ENCODE measurements around the gene ABCA1.

The ABCA1 gene

DNA sequence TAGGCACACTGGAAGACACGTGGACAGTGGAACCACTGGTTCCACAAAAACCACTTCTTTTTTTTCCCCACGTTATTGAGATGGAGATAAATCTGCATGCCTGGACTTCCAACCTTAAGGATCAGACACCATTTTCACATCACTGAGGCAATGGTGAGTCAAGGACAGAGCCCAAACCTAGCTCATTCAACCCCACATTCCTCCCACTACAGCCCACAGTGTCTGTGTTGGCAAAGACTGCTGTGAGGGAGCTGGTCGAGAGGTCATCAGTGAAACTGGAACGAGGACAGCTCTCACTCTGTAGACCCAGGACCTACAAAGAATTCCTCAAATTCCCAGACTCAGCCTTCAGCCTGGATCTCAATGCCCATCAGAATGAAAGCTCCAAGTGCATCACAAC is 74.8 kb downstream of the ABCA1 start:
- TF ChIP-seq, protein P1, sequence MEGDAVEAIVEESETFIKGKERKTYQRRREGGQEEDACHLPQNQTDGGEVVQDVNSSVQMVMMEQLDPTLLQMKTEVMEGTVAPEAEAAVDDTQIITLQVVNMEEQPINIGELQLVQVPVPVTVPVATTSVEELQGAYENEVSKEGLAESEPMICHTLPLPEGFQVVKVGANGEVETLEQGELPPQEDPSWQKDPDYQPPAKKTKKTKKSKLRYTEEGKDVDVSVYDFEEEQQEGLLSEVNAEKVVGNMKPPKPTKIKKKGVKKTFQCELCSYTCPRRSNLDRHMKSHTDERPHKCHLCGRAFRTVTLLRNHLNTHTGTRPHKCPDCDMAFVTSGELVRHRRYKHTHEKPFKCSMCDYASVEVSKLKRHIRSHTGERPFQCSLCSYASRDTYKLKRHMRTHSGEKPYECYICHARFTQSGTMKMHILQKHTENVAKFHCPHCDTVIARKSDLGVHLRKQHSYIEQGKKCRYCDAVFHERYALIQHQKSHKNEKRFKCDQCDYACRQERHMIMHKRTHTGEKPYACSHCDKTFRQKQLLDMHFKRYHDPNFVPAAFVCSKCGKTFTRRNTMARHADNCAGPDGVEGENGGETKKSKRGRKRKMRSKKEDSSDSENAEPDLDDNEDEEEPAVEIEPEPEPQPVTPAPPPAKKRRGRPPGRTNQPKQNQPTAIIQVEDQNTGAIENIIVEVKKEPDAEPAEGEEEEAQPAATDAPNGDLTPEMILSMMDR (IDR thresholded peaks at IDR 0.05): no peak
- peaks cover 3% of the 10 kb centered on the region for H3K4me1 ChIP-seq

DNA sequence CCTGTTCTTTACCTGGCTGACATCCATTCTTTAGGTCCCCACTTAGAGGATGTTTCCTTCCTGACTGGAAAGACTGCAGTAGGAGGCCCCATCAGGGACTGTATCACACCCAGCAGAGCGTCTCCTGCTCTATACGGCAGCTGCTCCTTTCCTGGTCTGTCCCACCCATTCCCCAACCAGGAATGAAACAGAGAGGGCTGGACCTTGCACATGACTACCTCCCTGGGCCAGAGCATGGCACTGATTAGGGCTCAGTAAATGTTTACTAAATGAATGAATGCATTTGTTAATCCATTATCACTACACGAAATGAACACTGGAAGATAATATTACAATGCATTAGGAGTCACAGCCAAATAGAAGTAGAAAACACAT is 76.4 kb downstream of the ABCA1 start:
- Histone ChIP-seq H3K79me2 (no peaks in the 10 kb centered on the region), H3K9me3 (ENCODE audit: control insufficient read depth, low read length) (no peaks in the 10 kb centered on the region), H3K27ac (no peak overlapping the region), H2AFZ (no peak overlapping the region), H3K27me3 (ENCODE audit: control insufficient read depth, insufficient read depth, low read length) (no peaks in the 10 kb centered on the region), H3K4me2 (ENCODE audit: low read length) (no peak overlapping the region), H3K4me1 (peaks cover 3% of the 10 kb centered on the region), H3K36me3 (ENCODE audit: control insufficient read depth, insufficient read depth, low read length) (no peaks in the 10 kb centered on the region), H3K9ac (no peak overlapping the region), H3K4me3 (ENCODE audit: low read depth, low read length) (no peak overlapping the region)
- TF ChIP-seq, protein P1 (IDR thresholded peaks at IDR 0.05): no peak

More for the DNA sequence above, 74.8 kb downstream of the ABCA1 start:
- H3K4me3 ChIP-seq (ENCODE audit: low read depth, low read length): no peak overlapping the region
- no peaks in the 10 kb centered on the region for H3K36me3 ChIP-seq (ENCODE audit: control insufficient read depth, insufficient read depth, low read length)
- no peaks in the 10 kb centered on the region for H3K79me2 ChIP-seq
- H3K9me3 ChIP-seq (ENCODE audit: control insufficient read depth, low read length): no peaks in the 10 kb centered on the region
- H3K27ac ChIP-seq: no peak overlapping the region
- H3K9ac ChIP-seq: no peak overlapping the region
- H3K4me2 ChIP-seq (ENCODE audit: low read length): no peak overlapping the region
- no peak overlapping the region for H2AFZ ChIP-seq
- no peaks in the 10 kb centered on the region for H3K27me3 ChIP-seq (ENCODE audit: control insufficient read depth, insufficient read depth, low read length)

DNA sequence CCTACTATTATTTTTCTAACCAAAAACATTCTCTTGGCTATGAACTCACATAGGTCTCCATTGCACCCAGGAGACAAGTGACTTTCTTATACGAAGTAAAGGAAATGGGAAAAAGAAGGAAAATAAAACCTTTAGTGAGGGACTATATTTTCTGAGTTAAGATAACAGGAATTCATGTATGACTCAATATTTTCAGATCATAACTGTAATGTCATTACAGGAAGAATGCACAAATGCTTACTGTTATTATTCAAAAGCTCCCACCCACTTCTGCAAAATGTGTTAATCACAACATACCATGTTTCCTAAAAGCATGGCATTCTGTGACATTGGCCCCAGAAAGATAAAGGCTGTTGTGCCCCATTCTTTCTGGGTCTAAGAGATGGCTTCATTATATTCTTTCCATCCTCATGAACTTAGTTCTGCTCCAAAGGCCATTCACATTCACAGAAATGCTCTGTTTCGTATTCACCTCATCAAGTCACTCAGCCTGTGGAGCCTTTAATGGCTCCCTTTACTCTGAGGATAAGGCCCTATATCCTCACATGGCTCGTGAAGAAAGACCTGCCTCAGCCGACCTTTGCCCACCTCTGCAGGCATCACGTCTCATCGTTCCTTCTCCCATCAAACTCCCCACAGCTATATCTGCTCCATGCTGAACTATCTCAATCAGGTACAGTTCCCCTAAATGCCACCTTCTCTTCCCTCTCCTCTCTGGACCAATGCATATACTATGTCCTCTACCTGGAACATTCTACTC is 77.0 kb downstream of the ABCA1 start:
- Histone ChIP-seq H3K4me1 (peaks cover under 1% of the 10 kb centered on the region), H3K4me3 (ENCODE audit: low read depth, low read length) (no peak overlapping the region), H3K4me2 (ENCODE audit: low read length) (no peak overlapping the region), H3K27me3 (ENCODE audit: control insufficient read depth, insufficient read depth, low read length) (no peaks in the 10 kb centered on the region), H3K79me2 (no peaks in the 10 kb centered on the region), H3K36me3 (ENCODE audit: control insufficient read depth, insufficient read depth, low read length) (no peaks in the 10 kb centered on the region), H3K9me3 (ENCODE audit: control insufficient read depth, low read length) (no peaks in the 10 kb centered on the region), H3K9ac (no peak overlapping the region), H3K27ac (no peak overlapping the region), H2AFZ (no peak overlapping the region)
- TF ChIP-seq, protein P1 (IDR thresholded peaks at IDR 0.05): no peak

DNA sequence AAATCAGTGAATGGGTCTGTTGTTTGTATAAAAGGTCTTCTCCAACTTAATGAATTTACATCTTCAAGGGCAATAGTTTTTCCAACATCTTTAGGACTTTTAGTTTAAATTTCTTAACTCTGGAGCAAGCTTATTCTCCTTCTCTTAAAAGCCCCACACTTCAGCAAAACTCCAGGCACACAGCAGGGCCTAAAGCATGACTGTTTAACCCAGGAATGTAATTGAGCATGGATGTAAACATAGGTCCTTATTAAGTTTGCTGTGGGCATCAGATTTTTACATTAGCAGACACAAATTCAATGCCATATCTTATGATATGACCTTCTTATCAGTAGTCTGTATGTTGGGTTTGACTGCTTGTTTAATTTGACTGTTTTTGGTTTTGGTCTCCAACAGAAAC is 78.9 kb downstream of the ABCA1 start:
- Histone ChIP-seq H3K27ac (no peak overlapping the region), H3K27me3 (ENCODE audit: control insufficient read depth, insufficient read depth, low read length) (no peaks in the 10 kb centered on the region), H3K4me3 (ENCODE audit: low read depth, low read length) (no peak overlapping the region), H3K79me2 (no peaks in the 10 kb centered on the region), H3K4me2 (ENCODE audit: low read length) (no peak overlapping the region), H3K4me1 (no peaks in the 10 kb centered on the region), H2AFZ (no peak overlapping the region), H3K9ac (no peak overlapping the region), H3K36me3 (ENCODE audit: control insufficient read depth, insufficient read depth, low read length) (no peaks in the 10 kb centered on the region), H3K9me3 (ENCODE audit: control insufficient read depth, low read length) (no peaks in the 10 kb centered on the region)
- TF ChIP-seq, protein P1 (IDR thresholded peaks at IDR 0.05): no peak

DNA sequence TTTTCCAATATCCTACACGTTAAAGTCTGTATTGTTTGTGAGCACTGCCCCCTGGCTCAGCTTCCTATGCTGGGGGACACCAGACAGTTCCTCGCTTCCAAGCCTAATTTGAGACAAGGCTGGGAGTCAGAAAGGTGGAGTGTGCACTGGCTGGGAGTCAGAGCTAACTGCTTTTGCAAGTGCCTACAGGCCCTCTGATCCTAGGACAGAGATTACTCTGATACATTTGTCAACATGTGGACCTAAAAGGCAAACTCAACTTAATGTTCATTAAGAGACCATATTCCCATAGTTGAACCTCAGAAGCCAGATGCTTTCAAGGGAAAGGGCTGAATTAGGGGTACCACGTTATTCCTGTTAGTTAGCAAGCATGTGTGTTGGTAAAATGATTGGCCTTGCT is 83.2 kb downstream of the ABCA1 start:
- no peak overlapping the region for H3K4me3 ChIP-seq (ENCODE audit: low read depth, low read length)
- H3K27me3 ChIP-seq (ENCODE audit: control insufficient read depth, insufficient read depth, low read length): no peaks in the 10 kb centered on the region
- no peak overlapping the region for H3K9ac ChIP-seq
- no peaks in the 10 kb centered on the region for H3K36me3 ChIP-seq (ENCODE audit: control insufficient read depth, insufficient read depth, low read length)
- H2AFZ ChIP-seq: no peak overlapping the region
- no peak overlapping the region for H3K27ac ChIP-seq
- H3K4me2 ChIP-seq (ENCODE audit: low read length): no peak overlapping the region
- TF ChIP-seq, protein P1 (IDR thresholded peaks at IDR 0.05): no peak
- no peaks in the 10 kb centered on the region for H3K79me2 ChIP-seq
- no peaks in the 10 kb centered on the region for H3K9me3 ChIP-seq (ENCODE audit: control insufficient read depth, low read length)
- no peaks in the 10 kb centered on the region for H3K4me1 ChIP-seq
